ENCODE results near the gene B3GAT2. TPM values are rescaled to one million over a fixed set of nuclear protein-coding genes. Genes with fewer than 3 reads are reported as not detected.

The B3GAT2 gene
- polyA plus RNA-seq, 1 experiment = 0.01 TPM

DNA sequence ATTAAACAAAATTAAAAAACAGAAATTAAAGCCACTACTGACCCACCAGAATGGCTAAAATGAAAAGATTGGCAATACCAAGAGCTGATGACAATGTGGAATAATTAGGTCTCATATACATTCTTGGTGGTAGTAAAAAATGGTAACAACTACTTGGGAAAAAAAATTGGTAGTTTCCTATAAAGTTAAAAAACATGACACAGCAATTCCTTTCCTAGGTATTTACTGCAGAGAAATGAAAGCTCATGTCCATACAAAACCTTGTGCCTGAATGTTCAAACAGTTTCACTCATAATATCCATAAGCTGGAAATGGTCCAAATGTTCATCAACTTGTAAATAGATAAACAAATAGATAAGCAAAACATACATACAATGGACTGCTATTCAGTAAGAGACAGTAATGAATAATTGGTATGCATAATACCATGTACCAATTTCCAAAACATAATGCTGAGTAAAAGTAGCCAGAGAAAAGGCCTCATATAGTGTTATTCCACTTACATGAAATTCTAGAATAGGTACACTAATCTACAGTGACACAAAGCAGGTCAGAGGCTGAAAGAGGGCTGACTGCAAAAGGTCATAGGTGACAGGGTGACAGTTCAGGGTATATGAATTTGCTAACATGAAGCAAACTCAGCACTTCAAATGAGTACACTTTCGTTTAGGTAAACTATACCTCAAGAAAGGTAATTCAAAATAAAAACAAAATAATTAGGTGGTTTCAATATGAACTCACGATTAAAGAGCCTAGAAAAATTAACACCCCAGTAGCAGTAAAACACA lies 53.0 kb downstream of the B3GAT2 start:
- DNase-seq (ENCODE audit: low read depth) = no peak
- Histone ChIP-seq H3K27me3 (ENCODE audit: control insufficient read depth, insufficient read depth, low read length) (no peaks in the 10 kb centered on the region), H3K4me3 (ENCODE audit: low read depth, low read length) (no peak overlapping the region), H3K36me3 (ENCODE audit: control insufficient read depth, insufficient read depth, low read length) (no peaks in the 10 kb centered on the region)
- CTCF ChIA-PET = no interaction called here
- POLR2A ChIA-PET = no interaction called here
- TF ChIP-seq, protein P1, sequence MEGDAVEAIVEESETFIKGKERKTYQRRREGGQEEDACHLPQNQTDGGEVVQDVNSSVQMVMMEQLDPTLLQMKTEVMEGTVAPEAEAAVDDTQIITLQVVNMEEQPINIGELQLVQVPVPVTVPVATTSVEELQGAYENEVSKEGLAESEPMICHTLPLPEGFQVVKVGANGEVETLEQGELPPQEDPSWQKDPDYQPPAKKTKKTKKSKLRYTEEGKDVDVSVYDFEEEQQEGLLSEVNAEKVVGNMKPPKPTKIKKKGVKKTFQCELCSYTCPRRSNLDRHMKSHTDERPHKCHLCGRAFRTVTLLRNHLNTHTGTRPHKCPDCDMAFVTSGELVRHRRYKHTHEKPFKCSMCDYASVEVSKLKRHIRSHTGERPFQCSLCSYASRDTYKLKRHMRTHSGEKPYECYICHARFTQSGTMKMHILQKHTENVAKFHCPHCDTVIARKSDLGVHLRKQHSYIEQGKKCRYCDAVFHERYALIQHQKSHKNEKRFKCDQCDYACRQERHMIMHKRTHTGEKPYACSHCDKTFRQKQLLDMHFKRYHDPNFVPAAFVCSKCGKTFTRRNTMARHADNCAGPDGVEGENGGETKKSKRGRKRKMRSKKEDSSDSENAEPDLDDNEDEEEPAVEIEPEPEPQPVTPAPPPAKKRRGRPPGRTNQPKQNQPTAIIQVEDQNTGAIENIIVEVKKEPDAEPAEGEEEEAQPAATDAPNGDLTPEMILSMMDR (IDR thresholded peaks at IDR 0.05; ENCODE audit: insufficient read depth, low read depth, low read length) = no peak

DNA sequence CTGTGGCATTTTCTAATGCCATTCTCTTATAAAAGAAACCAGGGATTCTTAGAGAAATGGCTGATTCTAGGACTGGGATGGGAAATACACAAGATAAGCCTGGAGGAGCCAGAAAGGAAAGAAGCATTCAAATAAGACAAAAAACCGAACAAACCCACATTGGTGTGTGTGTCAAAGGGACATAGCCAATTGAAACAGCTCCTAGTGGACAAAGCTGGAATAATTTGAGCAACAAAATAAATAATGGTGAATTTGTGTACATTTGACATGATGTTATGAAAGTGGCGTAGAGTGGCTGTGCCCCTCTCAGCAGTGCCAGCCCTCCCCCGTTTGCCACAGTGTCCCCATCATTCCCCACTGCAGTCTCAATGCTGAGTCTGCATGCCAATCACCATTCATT lies 55.5 kb downstream of the B3GAT2 start:
- ChIA-PET POLR2A (no interaction called here), CTCF (interaction anchor here (1.2 to 5.1 kb wide), 2 partner anchors 14 to 16 kb away, joined by 3 to 28 read pairs; no protein-coding TSS in a partner anchor)
- Histone ChIP-seq H3K4me3 (ENCODE audit: low read depth, low read length) (no peak overlapping the region), H3K27me3 (ENCODE audit: control insufficient read depth, insufficient read depth, low read length) (no peaks in the 10 kb centered on the region), H3K36me3 (ENCODE audit: control insufficient read depth, insufficient read depth, low read length) (no peaks in the 10 kb centered on the region)
- no peak for DNase-seq (ENCODE audit: low read depth)
- TF ChIP-seq, protein P1 (IDR thresholded peaks at IDR 0.05; ENCODE audit: insufficient read depth, low read depth, low read length) = peak; percentile 33; the same call in 1 of the 2 replicates

DNA sequence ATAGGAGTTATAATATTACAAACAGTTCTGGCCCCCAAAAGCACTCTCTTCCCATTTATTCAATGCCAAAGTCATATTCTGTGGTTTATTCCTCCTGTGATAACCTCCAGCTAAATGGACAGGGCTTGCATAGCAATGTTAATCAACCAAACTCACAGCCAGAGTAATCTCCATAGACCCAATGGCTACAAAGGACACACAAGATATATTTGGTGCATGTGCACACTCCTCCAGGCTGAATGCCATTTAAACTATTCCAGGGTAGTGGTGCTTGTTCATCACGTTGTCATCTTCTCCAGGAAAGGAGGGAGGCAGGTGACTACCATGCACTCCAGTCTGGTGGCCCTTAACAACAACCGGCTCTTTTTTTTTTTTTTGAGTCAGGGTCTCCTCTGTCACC lies 56.8 kb downstream of the B3GAT2 start:
- POLR2A ChIA-PET = no interaction called here
- Histone ChIP-seq H3K4me3 (ENCODE audit: low read depth, low read length) (no peak overlapping the region), H3K27me3 (ENCODE audit: control insufficient read depth, insufficient read depth, low read length) (peaks cover under 1% of the 10 kb centered on the region), H3K36me3 (ENCODE audit: control insufficient read depth, insufficient read depth, low read length) (no peaks in the 10 kb centered on the region)
- TF ChIP-seq, protein P1 (IDR thresholded peaks at IDR 0.05; ENCODE audit: insufficient read depth, low read depth, low read length) = no peak
- no peak for DNase-seq (ENCODE audit: low read depth)
- CTCF ChIA-PET = interaction anchor here (0.5 to 5.1 kb wide), 4 partner anchors 12 to 301 kb away, joined by 3 to 28 read pairs (median 3); no protein-coding TSS in a partner anchor

DNA sequence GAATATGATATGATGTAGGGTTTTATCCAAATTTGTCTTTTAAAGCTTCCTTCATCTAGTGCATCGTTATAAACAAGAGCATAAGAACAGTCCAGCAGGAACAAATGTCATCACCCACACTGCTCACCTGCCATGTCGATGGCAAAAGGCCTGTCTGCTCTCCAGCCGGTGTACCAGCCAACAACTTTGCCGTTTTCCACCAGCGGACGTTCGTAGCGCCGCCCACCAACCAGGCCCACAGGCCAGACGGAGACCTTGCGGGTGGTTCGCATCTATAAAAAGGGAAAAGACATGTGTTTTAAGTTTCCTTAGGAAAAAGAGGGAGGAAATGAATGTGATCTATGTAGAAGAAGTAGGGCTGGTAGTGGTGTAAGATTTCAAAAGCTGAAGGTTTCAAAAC lies 62.9 kb downstream of the B3GAT2 start:
- ChIA-PET POLR2A (no interaction called here), CTCF (interaction anchor here (0.7 to 5.2 kb wide), 3 partner anchors 9 to 190 kb away, joined by 3 to 31 read pairs (median 3); partner anchors contain the start of gene B3GAT2)
- no peaks in the 10 kb centered on the region for H3K36me3 ChIP-seq (ENCODE audit: control insufficient read depth, insufficient read depth, low read length)
- H3K27me3 ChIP-seq (ENCODE audit: control insufficient read depth, insufficient read depth, low read length) = peaks cover 3% of the 10 kb centered on the region
- no peak overlapping the region for H3K4me3 ChIP-seq (ENCODE audit: low read depth, low read length)
- no peak for DNase-seq (ENCODE audit: low read depth)
- TF ChIP-seq, protein P1 (IDR thresholded peaks at IDR 0.05; ENCODE audit: insufficient read depth, low read depth, low read length) = no peak

DNA sequence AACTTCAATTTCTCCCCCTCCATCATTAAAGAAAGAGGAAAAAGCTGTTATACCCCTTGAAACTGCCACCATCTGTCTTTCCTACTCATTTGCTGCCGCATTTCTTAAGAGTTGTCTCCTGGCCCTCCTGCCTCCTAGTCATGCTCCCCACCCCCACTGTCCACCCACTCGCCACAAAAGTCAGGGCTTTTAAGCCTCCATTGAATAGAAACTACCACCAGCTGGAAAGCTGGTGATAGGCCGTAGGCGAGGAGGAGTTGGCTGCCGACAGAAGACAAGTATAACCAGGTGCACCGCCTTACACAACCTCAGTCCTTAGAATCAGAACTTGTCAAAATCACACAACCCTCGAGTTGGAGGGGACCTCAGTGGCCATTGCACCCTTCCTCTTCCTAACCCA lies 67.6 kb downstream of the B3GAT2 start:
- POLR2A ChIA-PET = no interaction called here
- peaks cover 2% of the 10 kb centered on the region; the same call in 1 of the 2 replicates for H3K27me3 ChIP-seq (ENCODE audit: control insufficient read depth, insufficient read depth, low read length)
- DNase-seq (ENCODE audit: low read depth) = no peak
- TF ChIP-seq, protein P1 (IDR thresholded peaks at IDR 0.05; ENCODE audit: insufficient read depth, low read depth, low read length) = no peak
- CTCF ChIA-PET = no interaction called here
- no peaks in the 10 kb centered on the region for H3K36me3 ChIP-seq (ENCODE audit: control insufficient read depth, insufficient read depth, low read length)
- H3K4me3 ChIP-seq (ENCODE audit: low read depth, low read length) = no peak overlapping the region
